ENCODE data around the gene VPS37D.
"Not testable (repeated sequence)": the region's sequence is repeated elsewhere in the genome, so short reads cannot be mapped to it uniquely, and the experiment has no call there.

The VPS37D gene

GRCh38 chr7:73716318-73716890, 48.8 kb downstream of the VPS37D start:
- DNase-seq: no peak
- Mint-ChIP-seq H3K4me3 (no peak overlapping the region), H3K36me3 (peaks cover 0 to 4% of the 10 kb centered on the region in 2 donors), H3K27me3 (peaks cover 62 to 64% of the 10 kb centered on the region in 2 donors), H3K9me3 (no peaks in the 10 kb centered on the region), H3K27ac (no peak overlapping the region), H3K4me1 (peaks cover 25 to 35% of the 10 kb centered on the region in 2 donors)
- ATAC-seq (replicated peaks): no peak

GRCh38 chr7:73717025-73717807, 49.6 kb downstream of the VPS37D start:
- H3K36me3 Mint-ChIP-seq: peaks cover 0 to 4% of the 10 kb centered on the region in 2 donors
- H3K27me3 Mint-ChIP-seq: peaks cover 54 to 61% of the 10 kb centered on the region in 2 donors
- no peaks in the 10 kb centered on the region for H3K9me3 Mint-ChIP-seq
- no peak overlapping the region for H3K4me3 Mint-ChIP-seq
- H3K4me1 Mint-ChIP-seq: peaks cover 25 to 35% of the 10 kb centered on the region in 2 donors
- H3K27ac Mint-ChIP-seq: no peak overlapping the region
- DNase-seq: no peak
- ATAC-seq (replicated peaks): no peak

- no peaks in the 10 kb centered on the region for H3K9me3 Mint-ChIP-seq
- H3K36me3 Mint-ChIP-seq: peaks cover 0 to 3% of the 10 kb centered on the region in 2 donors
- peaks cover 22 to 35% of the 10 kb centered on the region in 2 donors for H3K4me1 Mint-ChIP-seq
- DNase-seq (peak; percentile 58), ATAC-seq (replicated peaks) (peak; percentile 58 to 66)
- H3K27me3 Mint-ChIP-seq: peaks cover 50 to 59% of the 10 kb centered on the region in 2 donors
- peak overlapping the region; percentile 78 to 82 for H3K4me3 Mint-ChIP-seq
- H3K27ac Mint-ChIP-seq: peak overlapping the region; percentile 90
These were observed 50.4 kb downstream of the VPS37D start for GRCh38 chr7:73717991-73718405.

DNA sequence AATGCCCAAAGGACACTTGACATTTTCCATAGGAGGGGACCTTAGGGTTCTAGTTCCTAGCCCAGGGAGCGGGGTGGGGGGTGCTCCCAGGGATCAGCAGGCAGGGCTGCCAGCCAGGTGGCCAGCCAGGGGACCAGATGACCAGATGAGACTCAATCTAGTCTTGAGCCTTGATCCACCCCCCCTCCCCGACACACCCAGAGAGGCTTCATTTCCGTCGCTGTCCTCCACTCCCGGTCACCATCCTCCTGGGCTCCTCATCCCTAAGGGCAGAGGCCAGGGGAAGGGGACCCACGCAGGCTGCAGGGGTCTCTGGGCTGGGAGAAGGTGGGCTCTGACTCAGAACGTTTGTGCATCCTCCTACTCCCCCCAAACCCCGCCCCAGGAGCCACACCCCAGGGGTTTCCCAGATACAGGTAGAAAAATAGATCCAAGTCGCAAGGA, 50.8 kb downstream of the VPS37D start:
- peaks cover 45 to 55% of the 10 kb centered on the region in 2 donors for H3K27me3 Mint-ChIP-seq
- H3K27ac Mint-ChIP-seq: peak overlapping the region; percentile 69
- no peak for DNase-seq

DNA sequence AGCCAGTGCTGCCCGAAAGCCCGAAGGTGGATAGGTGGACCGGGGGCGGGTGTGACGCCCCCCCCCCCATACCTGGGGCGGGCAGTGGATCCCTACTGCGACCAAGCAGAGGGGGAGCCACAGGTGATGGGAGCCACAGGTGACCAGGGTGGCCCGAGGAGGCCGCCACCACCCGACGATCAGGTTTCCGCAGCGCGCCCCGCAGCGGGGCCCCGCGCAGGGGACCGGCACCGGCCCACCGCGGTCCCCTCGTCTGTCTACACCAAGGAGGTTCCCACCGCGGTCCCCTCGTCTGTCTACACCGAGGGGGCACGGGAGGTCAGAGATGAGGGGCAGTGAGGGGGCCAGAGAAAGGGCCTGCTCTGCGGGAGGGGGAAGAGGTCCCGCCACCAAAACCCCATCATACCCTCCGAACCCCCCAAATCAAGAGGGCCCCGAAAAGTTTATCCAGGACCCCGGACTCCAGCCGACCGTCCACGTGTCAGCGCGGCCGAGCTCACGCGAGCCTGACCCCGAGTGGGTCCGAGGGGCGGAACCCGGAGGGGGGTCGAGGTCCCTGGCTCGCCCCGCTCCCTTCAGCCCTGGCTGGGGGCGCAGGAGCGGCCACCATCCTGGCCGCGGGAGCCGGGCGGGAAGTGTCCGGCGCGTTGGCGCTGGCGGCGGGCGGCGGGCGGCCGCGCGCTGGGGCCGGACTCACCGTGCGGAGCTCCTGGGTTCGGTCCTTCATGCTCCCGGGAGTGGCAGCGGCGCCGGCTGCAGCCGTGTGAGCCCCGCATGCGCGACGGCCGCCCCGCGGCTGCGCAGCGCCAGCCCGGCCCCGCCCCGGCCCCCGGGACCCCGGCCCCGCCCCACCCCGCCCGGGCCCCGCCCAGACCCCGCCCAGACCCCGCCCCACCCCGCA, 51.5 kb downstream of the VPS37D start, which contains the start of gene STX1A:
TSS of gene STX1A (minus strand) at position 765 of the 901 bp plus-strand sequence. CDS start at position 727, 38 bp downstream.
- Mint-ChIP-seq H3K27ac (peak within 1 kb of the TSS; percentile 69), H3K27me3 (peaks cover 40 to 48% of the 10 kb centered on the region in 2 donors)
- ATAC-seq (replicated peaks): peak; percentile 77 to 85

More for the DNA sequence above, 50.8 kb downstream of the VPS37D start:
- Mint-ChIP-seq H3K4me3 (peak overlapping the region; percentile 78 to 82), H3K4me1 (peaks cover 22 to 35% of the 10 kb centered on the region in 2 donors), H3K36me3 (no peaks in the 10 kb centered on the region), H3K9me3 (no peaks in the 10 kb centered on the region)
- no peak for ATAC-seq (replicated peaks)

GRCh38 chr7:73719806-73720169, 52.2 kb downstream of the VPS37D start:
- peak overlapping the region; percentile 51 for H3K27ac Mint-ChIP-seq

More for the DNA sequence above, 51.5 kb downstream of the VPS37D start, which contains the start of gene STX1A:
- Mint-ChIP-seq H3K36me3 (no peaks in the 10 kb centered on the region), H3K9me3 (no peaks in the 10 kb centered on the region), H3K4me3 (peak within 1 kb of the TSS; percentile 78 to 82), H3K4me1 (peaks cover 22 to 35% of the 10 kb centered on the region in 2 donors)
- DNase-seq: peak; percentile 58

DNA sequence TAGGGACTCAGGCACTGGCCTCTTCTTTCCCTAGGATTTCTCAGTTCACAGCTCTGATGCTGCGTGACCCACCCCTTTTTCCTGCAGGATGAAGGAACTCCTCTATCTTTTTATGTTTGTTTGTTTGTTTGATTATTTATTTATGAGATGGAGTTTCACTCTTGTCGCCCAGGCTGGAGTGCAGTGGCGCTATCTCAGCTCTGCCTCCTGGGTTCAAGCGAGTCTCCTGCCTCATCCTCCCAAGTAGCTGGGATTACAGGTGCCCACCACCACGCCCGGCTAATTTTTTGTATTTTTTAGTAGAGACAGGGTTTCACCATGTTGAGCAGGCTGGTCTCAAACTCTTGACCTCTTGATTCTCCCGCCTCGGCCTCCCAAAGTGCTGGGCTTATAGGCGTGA, 52.8 kb downstream of the VPS37D start:
- H3K36me3 Mint-ChIP-seq; DNase-seq; H3K27ac Mint-ChIP-seq; H3K9me3 Mint-ChIP-seq; ATAC-seq (replicated peaks): not testable (repeated sequence)
- H3K4me1 Mint-ChIP-seq: peaks cover 22 to 31% of the 10 kb centered on the region in 2 donors
- peaks cover 38 to 46% of the 10 kb centered on the region in 2 donors for H3K27me3 Mint-ChIP-seq
- H3K4me3 Mint-ChIP-seq: peak overlapping the region; percentile 71 to 72

More at GRCh38 chr7:73719806-73720169, 52.2 kb downstream of the VPS37D start:
- ATAC-seq (replicated peaks) (peak in 1 of 2 donors; percentile 4), DNase-seq (no peak)
- Mint-ChIP-seq H3K36me3 (no peaks in the 10 kb centered on the region), H3K27me3 (peaks cover 37 to 45% of the 10 kb centered on the region in 2 donors), H3K4me3 (peak overlapping the region; percentile 71 to 72), H3K9me3 (no peaks in the 10 kb centered on the region), H3K4me1 (peaks cover 22 to 35% of the 10 kb centered on the region in 2 donors)

- H3K4me3 Mint-ChIP-seq: no peak overlapping the region
- peaks cover 16 to 22% of the 10 kb centered on the region in 2 donors for H3K4me1 Mint-ChIP-seq
- ATAC-seq (replicated peaks) (no peak), DNase-seq (no peak)
- no peak overlapping the region for H3K27ac Mint-ChIP-seq
- peaks cover 31 to 36% of the 10 kb centered on the region in 2 donors for H3K27me3 Mint-ChIP-seq
- no peaks in the 10 kb centered on the region for H3K9me3 Mint-ChIP-seq
- no peaks in the 10 kb centered on the region for H3K36me3 Mint-ChIP-seq
These were observed 53.8 kb downstream of the VPS37D start for GRCh38 chr7:73721377-73721817.

All from stimulated activated naive B cell treated with anti-CD40 and anti-IgM and Interleukin-4, amounts not matched to agents 10 μg/mL and 1 μg/mL and 100 μg/mL, for 72 hours (primary cell).